Endodermal cell (in vitro differentiated cells): ENCODE data around the gene SLC4A8. TPM values are rescaled to one million over a fixed set of nuclear protein-coding genes. Genes with fewer than 3 reads are reported as not detected.

Experiments used
- DNase-seq: peaks from one replicate; pipeline ENCODE4 v3.0.0-alpha.2; 2017
- H3K27ac ChIP-seq: 2 replicates; pipeline ENCODE4 v1.5.1; 2013; ENCODE audit warnings: mild to moderate bottlenecking, low read depth, low read length, moderate library complexity
- H3K27me3 ChIP-seq: 2 replicates; pipeline ENCODE4 v1.6.1; 2013; ENCODE audit warnings: mild to moderate bottlenecking, low read length, moderate library complexity; ENCODE audit not compliant: insufficient read depth, control insufficient read depth, poor library complexity, severe bottlenecking
- H3K36me3 ChIP-seq: 2 replicates; pipeline ENCODE4 v1.7.0; 2013; ENCODE audit warnings: mild to moderate bottlenecking, low read length, moderate library complexity; ENCODE audit not compliant: control insufficient read depth, insufficient read depth
- H3K4me1 ChIP-seq: one replicate; pipeline ENCODE4 v1.7.0; 2013; ENCODE audit warnings: low read length; ENCODE audit not compliant: control insufficient read depth, insufficient read depth
- H3K4me3 ChIP-seq: 2 replicates; pipeline ENCODE4 v1.5.1; 2013; ENCODE audit warnings: mild to moderate bottlenecking, low read length, moderate library complexity
- H3K9ac ChIP-seq: 2 replicates; pipeline ENCODE4 v1.6.1; 2013; ENCODE audit warnings: mild to moderate bottlenecking, low read length, moderate library complexity; ENCODE audit not compliant: poor library complexity, severe bottlenecking; ENCODE audit errors: extremely low read depth
- H3K9me3 ChIP-seq: 2 replicates; pipeline ENCODE4 v1.6.1; 2013; ENCODE audit warnings: mild to moderate bottlenecking, low read length, moderate library complexity; ENCODE audit not compliant: control insufficient read depth
- H3K27ac Mint-ChIP-seq: 2 replicates; pipeline ENCODE4 v1.8.0; 2020; ENCODE audit warnings: mixed read lengths
- H3K27me3 Mint-ChIP-seq: 2 replicates; pipeline ENCODE4 v1.8.0; 2021; ENCODE audit warnings: mild to moderate bottlenecking, mixed read lengths; ENCODE audit not compliant: insufficient read depth
- H3K36me3 Mint-ChIP-seq: 2 replicates; pipeline ENCODE4 v1.8.0; 2020; ENCODE audit warnings: low read depth, mixed read lengths
- H3K4me1 Mint-ChIP-seq: 2 replicates; pipeline ENCODE4 v1.8.0; 2020; ENCODE audit warnings: mixed read lengths
- H3K4me3 Mint-ChIP-seq: 2 replicates; pipeline ENCODE4 v1.8.0; 2020; ENCODE audit warnings: mild to moderate bottlenecking, moderate library complexity, mixed read lengths
- H3K9me3 Mint-ChIP-seq: 2 replicates; pipeline ENCODE4 v1.8.0; 2020; ENCODE audit warnings: mild to moderate bottlenecking, mixed read lengths
- CTCF ChIP-seq: fragments of 200-600 bp; sonication (generic); conservative IDR thresholded peaks from 2 replicates; pipeline ENCODE4 v1.5.0; 2021; ENCODE audit warnings: antibody characterized with exemption, mild to moderate bottlenecking
- WGBS, 2 experiments: methylation state at CpG; one replicate each; pipeline versions ENCODE4 v1.1.5 to v1.1.7; 2013; ENCODE audit warnings: missing lambda C conversion rate in 2 of 2, mixed read lengths in 1 of 2; ENCODE audit not compliant: insufficient coverage in 1 of 2, insufficient read length in 1 of 2; 5-methylcytosine and 5-hydroxymethylcytosine counted together
- total RNA-seq, 2 donors: library from RNA; stranded (reverse); fragmentation: NEBNext Ultra II Directional in 1 of 2; extraction: Animal tissue kit (Norgen Biotek cat#: 25700) in 1 of 2; gene quantifications; 2 replicates in 1 of 2; 3 replicates in 1 of 2; pipeline ENCODE4 v1.2.1, GENCODE V29; 2021

Gene SLC4A8
- total RNA-seq, 2 donors from 2014 or later, result 25.8 to 26.4 TPM

GRCh38 chr12:51505360-51506105 lies 80.9 kb downstream of the SLC4A8 start:
- H3K27me3 ChIP-seq, result no peaks in the 10 kb centered on the region
- H3K27ac Mint-ChIP-seq, result no peak overlapping the region
- H3K27ac ChIP-seq, result no peak overlapping the region
- no peaks in the 10 kb centered on the region for H3K4me1 ChIP-seq
- H3K36me3 Mint-ChIP-seq, result peaks cover 16% of the 10 kb centered on the region
- H3K4me3 ChIP-seq, result no peak overlapping the region
- no peak overlapping the region for H3K9ac ChIP-seq
- no peaks in the 10 kb centered on the region for H3K27me3 Mint-ChIP-seq
- no peak for TF ChIP-seq CTCF
- 93 to 96% methylated on average over 3 to 5 of the region's 6 CpGs for WGBS, 2 experiments
- no peak overlapping the region for H3K4me3 Mint-ChIP-seq
- peaks cover 3% of the 10 kb centered on the region for H3K4me1 Mint-ChIP-seq
- H3K36me3 ChIP-seq, result no peaks in the 10 kb centered on the region
- peak; percentile 30 for DNase-seq
- H3K9me3 ChIP-seq, result no peaks in the 10 kb centered on the region
- H3K9me3 Mint-ChIP-seq, result no peaks in the 10 kb centered on the region

- Mint-ChIP-seq H3K4me1 (peaks cover 3% of the 10 kb centered on the region), H3K27me3 (no peaks in the 10 kb centered on the region), H3K9me3 (no peaks in the 10 kb centered on the region), H3K36me3 (peaks cover 19% of the 10 kb centered on the region), H3K4me3 (no peak overlapping the region), H3K27ac (no peak overlapping the region)
- WGBS, 2 experiments, result 94 to 98% methylated on average over 5 to 6 of the region's 6 CpGs
- DNase-seq, result no peak
- Histone ChIP-seq H3K36me3 (no peaks in the 10 kb centered on the region), H3K4me1 (no peaks in the 10 kb centered on the region), H3K9me3 (no peaks in the 10 kb centered on the region), H3K4me3 (no peak overlapping the region), H3K9ac (no peak overlapping the region), H3K27ac (no peak overlapping the region), H3K27me3 (no peaks in the 10 kb centered on the region)
- no peak for TF ChIP-seq CTCF
Observed at GRCh38 chr12:51507178-51507577, 82.5 kb downstream of the SLC4A8 start.

- H3K4me3 ChIP-seq, result no peak overlapping the region
- H3K36me3 Mint-ChIP-seq, result peaks cover 19% of the 10 kb centered on the region
- WGBS, 2 experiments, result 97 to 100% methylated on average over 2 to 5 of the region's 5 CpGs
- H3K27me3 ChIP-seq, result no peaks in the 10 kb centered on the region
- H3K4me3 Mint-ChIP-seq, result no peak overlapping the region
- DNase-seq, result no peak
- H3K9me3 Mint-ChIP-seq, result no peaks in the 10 kb centered on the region
- H3K27ac Mint-ChIP-seq, result no peak overlapping the region
- peaks cover 13% of the 10 kb centered on the region for H3K4me1 Mint-ChIP-seq
- H3K27ac ChIP-seq, result no peak overlapping the region
- H3K9me3 ChIP-seq, result no peaks in the 10 kb centered on the region
- H3K27me3 Mint-ChIP-seq, result no peaks in the 10 kb centered on the region
- H3K36me3 ChIP-seq, result no peaks in the 10 kb centered on the region
- peaks cover 2% of the 10 kb centered on the region for H3K4me1 ChIP-seq
- TF ChIP-seq CTCF, result no peak
- no peak overlapping the region for H3K9ac ChIP-seq
Observed at GRCh38 chr12:51508285-51508684, 83.7 kb downstream of the SLC4A8 start.
